Measurements from ENCODE around the gene GLI2.

GLI2 gene

GRCh38 chr2:120760446-120761135, 24.9 kb downstream of the GLI2 start:
- DNase-seq, result no peak

DNA sequence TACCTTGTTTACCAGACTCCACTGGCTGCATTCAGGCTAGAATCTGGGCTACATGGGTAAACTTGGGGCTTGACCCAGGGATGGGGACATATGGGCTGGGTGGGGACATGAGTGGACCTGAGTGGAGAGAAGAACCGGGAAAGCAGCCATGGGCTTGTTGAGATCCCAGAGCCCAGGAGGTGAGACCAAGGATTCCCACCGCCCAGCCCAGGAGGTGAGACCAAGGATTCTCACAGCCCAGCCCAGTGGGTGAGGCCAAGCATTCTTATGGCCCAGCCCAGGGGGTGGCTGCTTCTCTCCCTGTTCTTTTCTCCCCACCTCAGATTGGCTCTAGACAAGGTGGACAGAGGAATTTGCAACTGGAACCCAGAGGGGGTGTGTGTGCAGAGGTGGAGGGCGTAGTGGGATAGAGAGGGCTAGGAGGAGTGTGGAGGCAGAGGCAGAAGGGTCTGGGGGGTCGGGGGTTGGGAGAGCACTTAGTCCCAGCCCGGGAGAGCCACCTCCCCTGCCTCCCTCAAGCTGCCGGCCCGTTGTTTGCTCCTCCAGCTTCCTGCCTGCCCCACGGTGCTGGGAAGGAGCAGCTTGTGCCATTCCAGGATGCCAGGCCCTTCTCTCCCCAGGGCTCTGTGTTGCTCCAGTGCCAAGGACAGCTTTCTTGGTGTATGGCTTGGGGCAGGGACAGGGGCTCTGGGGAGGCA, 25.6 kb downstream of the GLI2 start:
- no peak for DNase-seq

DNA sequence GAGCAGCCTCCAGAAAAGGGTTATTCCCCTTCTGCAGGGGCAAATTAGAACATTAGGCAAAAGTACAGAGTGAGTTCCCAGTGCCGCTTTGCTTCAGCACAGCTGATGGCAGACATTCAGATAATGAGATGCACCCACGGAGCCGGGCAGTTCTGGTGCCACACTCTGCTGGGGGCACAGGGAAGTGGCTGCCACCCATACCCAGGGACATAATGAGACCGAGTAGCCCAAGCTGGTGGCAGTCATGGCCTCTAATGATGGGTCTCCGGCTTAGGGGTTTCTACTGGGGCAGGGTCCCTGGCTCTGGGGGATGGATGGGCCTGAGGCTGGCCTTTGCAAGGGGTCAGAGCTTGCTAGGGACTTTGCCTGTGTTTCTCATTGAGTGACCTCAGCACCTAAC, 26.2 kb downstream of the GLI2 start:
- DNase-seq, result no peak

GRCh38 chr2:120762341-120763061, 26.8 kb downstream of the GLI2 start:
- DNase-seq, result no peak

- DNase-seq, result no peak
Measured at GRCh38 chr2:120763508-120763907, 27.8 kb downstream of the GLI2 start.

DNA sequence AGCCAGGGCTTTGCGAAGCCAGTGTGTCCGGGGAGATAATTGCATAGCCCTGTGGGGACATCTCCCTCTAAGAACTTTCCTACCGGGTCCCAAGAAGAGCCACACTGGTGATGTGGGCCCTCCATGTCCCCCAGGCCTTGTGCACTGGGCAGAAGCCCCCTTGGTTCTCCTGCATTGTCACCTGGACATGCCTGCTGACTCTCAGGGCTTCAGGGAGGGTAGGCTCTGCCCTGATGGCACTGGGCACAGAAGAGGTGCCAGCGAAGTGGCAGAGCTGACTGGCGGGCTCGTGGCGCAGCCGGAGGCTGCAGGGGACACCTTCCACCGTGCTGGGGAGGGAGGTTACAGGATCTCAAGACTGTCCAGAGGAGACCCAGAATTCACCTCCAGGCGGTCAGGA, 28.3 kb downstream of the GLI2 start:
- no peak for DNase-seq

DNA sequence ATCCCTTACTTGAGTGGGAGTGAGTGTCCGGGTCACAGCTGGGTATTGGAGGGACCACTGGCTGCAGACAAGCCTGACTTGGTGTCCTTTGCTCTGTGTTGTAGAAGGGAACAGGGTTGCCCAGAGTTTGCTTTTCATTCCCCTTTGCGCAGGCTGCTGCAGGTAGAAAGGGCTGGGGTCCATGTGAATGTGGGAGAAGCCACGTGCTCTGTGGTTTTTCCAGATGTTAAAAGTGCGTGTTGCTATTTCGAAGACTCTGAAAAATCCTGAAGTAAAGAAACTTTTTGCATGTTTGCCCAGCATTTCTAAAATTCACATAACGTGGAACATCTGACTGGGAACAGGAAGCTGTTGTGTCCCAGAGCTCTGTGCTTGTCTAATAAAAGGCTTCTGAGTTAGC, 28.8 kb downstream of the GLI2 start:
- DNase-seq, result no peak

- DNase-seq, result no peak
Measured at GRCh38 chr2:120764991-120765677, 29.5 kb downstream of the GLI2 start.

DNA sequence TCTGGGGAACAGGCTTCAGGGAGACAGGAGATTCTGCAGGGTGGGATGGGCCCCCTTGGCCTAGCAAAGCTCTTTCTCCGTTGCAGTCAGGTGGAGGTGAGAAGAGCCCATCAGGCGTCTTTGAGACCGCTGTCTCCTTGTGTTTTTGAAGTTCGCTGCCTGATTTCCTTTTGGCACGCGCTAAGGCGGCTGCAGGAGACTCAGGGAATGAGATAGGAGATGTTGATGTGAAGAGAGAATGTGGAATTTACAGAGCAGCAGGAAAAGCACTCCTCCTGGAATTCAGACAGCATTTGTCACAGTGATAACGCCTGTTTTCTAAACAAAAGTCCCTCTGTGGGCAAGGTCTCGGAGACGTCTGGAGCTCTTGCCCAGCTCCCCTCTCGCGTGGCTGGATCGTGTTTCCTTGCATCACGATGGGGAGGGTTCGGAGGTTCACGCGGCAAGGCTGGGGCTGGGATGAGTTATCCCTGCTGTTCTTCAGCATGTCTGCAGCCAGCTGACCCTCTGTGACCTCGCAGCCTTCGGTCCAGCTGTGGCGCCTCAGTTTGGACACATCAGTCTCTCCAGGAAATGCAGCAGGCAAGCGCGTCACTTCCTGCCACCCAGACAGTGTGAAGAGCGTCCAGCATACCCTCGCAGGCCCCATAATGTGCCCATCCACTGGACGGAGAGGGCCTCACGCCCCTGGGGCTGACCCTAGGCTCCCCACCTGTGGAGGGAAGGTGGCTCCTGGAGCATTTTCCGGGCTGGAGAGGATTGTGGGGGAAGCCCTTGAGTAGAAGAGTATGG, 30.2 kb downstream of the GLI2 start:
- no peak for DNase-seq

DNA sequence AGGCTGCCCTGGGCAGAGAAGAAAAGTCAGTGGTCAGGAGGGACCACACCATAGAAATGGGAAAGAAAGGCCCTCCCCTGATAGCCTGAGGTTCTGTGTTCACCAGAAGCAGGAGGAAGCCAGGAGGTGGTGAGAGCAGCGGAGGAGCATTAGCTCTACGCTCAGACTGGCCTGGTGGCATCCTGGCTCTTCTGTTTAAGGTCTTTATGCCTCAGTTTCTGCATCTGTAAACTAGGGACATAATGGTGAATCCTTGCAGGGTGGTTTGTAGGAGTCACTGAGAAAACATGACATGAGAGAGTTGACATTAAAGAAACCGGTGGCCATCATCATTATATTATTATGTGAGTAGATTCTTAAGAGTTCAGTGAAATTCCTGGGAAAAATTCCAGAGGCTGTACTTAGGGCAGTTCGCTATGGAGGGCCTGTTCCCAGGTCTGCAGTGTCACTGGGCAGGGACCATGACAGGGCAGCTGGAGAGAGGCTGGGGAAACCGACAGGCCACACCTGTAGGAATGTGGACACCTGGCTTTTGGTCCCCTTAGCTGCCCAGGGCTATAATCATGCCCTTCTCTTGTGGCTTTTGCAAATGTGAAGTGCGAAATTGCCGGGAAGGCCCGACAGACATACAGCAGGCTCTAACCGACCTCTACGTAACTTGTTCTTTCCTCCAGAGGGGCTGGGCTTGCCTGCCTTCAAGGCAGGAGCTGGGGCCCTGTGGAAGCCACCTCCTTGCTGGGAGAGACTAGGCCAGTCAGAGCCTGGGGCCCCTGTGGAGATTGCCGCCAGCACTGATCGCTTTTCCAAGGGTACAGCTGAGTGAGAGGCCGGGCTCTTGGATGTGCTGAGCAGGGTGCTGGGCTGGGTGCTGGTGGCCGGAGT, 31.0 kb downstream of the GLI2 start:
- no peak for DNase-seq

DNA sequence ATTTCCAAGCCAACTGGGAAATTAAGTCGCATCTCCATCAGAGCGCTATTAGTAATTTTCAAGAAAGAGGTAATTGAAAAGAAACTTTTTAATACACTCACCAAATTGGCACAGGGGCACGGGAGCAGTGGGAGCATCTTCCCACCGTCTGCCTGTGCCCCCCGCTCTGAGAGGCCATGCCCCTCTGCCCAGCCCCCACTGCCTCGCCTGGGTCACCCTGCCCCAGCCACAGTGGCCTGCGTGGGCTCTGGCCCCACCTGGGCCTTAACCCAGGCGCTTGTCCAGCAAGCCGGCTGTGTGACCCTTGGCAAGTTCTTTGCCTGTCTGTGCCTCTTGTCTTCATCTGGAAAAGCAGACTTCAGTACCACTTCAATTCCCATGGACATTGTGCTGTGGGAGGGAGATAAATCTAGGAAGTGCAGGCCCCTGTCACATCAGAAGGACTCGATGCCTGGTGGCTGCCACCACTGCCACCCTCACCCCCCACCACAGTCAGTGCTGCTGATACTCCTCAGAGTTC, 31.9 kb downstream of the GLI2 start:
- no peak for DNase-seq

GRCh38 chr2:120768112-120769048, 32.7 kb downstream of the GLI2 start:
- no peak for DNase-seq

- no peak for DNase-seq
Measured at GRCh38 chr2:120769076-120769786, 33.6 kb downstream of the GLI2 start.

GRCh38 chr2:120769787-120770120, 34.1 kb downstream of the GLI2 start:
- DNase-seq, result no peak

GRCh38 chr2:120770176-120770575, 34.5 kb downstream of the GLI2 start:
- DNase-seq, result no peak

DNA sequence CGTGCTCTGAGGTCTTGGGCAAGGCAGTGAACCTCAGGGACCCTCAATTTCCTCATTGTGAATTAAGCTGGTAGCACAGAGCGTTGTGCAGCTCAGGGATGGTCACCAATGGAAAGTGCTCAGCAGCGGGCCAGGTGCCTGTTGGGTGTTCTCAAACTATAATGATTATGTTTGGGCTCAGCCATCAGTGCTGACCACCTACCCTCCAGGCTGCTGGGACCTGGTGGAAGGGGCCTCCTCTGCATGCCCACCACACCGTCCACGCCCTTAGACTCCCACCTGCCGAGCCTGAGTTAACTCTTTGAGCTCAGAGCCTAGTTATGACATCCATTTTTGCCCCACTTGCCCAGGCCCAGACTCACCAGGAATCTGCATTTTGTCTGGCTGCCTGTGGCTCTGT, 35.0 kb downstream of the GLI2 start:
- DNase-seq, result no peak

DNA sequence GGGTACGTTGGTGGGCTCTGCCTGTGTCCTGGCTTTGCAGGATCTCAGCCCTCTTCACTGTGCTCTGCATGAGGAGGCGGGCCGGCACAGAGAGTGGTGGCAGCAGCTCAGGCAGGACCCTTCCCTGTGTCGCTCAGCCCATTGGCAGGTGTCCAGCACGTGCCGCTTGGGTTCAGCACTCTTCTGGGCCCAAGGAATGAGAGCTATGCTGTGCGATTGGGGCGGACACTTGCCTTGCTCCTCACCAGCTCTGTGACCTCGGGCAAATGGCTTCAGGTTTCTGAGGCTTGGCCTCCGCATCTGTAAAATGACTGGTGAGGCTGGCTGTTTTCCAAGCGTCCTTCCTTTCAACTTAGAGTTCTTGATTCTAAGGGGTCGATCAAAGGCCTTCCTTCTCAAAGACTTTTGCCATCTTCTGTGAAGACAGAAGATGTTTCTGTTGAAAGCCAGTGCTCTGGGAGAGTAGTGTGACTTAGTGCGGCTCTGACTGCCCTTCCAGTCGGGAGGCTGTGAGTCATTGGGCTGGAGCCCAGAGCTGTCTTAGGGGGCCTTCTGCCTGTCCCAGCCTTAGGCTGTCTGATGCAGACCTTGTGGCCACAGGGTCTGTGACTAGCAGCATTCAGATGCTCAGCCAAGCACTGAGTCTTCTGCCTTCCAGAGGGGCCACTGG, 35.6 kb downstream of the GLI2 start:
- no peak for DNase-seq

- DNase-seq, result no peak
Measured at GRCh38 chr2:120771781-120772208, 36.1 kb downstream of the GLI2 start.

DNA sequence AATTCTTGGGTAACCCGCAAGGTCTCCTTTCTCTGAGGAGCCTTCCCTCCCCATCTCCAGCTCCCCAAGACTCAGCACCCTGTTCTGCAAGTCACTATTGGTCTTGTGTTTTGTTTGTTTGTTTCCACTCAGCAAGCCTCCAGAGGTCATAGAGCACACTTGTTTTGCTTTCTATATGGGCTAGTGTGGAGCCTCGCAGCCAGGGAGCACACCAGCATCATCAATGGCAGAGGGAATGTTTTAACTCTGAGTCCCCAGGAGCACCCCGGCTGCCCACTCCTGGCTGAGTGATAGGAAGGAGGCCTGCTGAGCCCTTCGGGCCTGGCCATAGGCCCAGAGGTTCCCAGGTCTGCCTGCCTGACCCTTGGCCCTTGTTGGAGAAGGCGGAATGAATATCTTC, 36.6 kb downstream of the GLI2 start:
- no peak for DNase-seq
